Endothelial cell of umbilical vein (primary cell): ENCODE measurements around the gene OCIAD1.
"Not testable (repeated sequence)": the region's sequence is repeated elsewhere in the genome, so short reads cannot be mapped to it uniquely, and the experiment has no call there.

Experiments
- FOS ChIP-seq: IDR thresholded peaks from 2 replicates; pipeline ENCODE4 v1.6.1; 2011; ENCODE audit warnings: mild to moderate bottlenecking, low read length, moderate library complexity, borderline replicate concordance; ENCODE audit not compliant: insufficient read depth
- MYC ChIP-seq: IDR thresholded peaks from one replicate; pipeline ENCODE4 v1.6.1; 2011; ENCODE audit warnings: mild to moderate bottlenecking, low read depth, low read length
- POLR2A ChIP-seq: IDR thresholded peaks from 2 replicates; pipeline ENCODE4 v1.6.1; 2012; ENCODE audit warnings: low read depth, mild to moderate bottlenecking, control low read depth, low read length
- TF ChIP-seq, protein P1 (sequence below), 2 donors: IDR thresholded peaks; 1 replicate in 1 of 2; 2 replicates in 1 of 2; pipeline ENCODE4 v1.5.1; 2011; ENCODE audit warnings: low read length in 2 of 2, mild to moderate bottlenecking in 2 of 2, moderate library complexity in 2 of 2, control low read depth in 1 of 2, inconsistent platforms in 1 of 2, low read depth in 1 of 2; ENCODE audit not compliant: insufficient read depth in 1 of 2; ENCODE audit errors: extremely low read depth in 1 of 2

DNA sequence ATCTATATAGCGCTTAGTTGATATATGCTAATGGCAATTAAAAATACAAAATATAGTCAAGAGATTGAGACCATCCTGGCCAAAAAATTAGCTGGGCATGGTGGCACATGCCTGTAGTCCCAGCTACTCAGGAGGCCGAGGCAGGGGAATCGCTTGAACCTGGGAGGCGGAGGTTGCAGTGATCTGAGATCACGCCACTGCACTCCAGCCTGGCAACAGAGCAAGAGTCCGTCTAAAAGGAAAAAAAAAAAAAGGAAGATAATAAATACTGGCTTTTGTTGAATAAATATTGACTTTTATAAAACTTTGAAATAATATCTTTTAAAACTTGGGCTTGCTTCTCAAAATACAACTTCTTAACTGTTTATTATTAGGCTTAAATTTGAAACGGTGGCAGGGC, 14.6 kb upstream of the OCIAD1 start:
- not testable (repeated sequence) for TF ChIP-seq POLR2A, FOS, MYC
- TF ChIP-seq, protein P1, sequence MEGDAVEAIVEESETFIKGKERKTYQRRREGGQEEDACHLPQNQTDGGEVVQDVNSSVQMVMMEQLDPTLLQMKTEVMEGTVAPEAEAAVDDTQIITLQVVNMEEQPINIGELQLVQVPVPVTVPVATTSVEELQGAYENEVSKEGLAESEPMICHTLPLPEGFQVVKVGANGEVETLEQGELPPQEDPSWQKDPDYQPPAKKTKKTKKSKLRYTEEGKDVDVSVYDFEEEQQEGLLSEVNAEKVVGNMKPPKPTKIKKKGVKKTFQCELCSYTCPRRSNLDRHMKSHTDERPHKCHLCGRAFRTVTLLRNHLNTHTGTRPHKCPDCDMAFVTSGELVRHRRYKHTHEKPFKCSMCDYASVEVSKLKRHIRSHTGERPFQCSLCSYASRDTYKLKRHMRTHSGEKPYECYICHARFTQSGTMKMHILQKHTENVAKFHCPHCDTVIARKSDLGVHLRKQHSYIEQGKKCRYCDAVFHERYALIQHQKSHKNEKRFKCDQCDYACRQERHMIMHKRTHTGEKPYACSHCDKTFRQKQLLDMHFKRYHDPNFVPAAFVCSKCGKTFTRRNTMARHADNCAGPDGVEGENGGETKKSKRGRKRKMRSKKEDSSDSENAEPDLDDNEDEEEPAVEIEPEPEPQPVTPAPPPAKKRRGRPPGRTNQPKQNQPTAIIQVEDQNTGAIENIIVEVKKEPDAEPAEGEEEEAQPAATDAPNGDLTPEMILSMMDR (IDR thresholded peaks at IDR 0.05; ENCODE audit: extremely low read depth in 1 of 2, insufficient read depth in 1 of 2, low read depth in 1 of 2, low read length in 2 of 2), result not testable (repeated sequence)
